Epithelial cell of prostate (primary cell): ENCODE data around the gene PTF1A.

ENCODE experiments used
- DNase-seq: peaks from one replicate; pipeline ENCODE4 v3.0.0-alpha.2; 2011; ENCODE audit warnings: low read depth, low spot score
- H3K27ac ChIP-seq: fragments of 450-650 bp; 2 replicates; pipeline ENCODE4 v1.5.1; 2017; ENCODE audit warnings: mild to moderate bottlenecking

The PTF1A gene

GRCh38 chr10:23186178-23186577, 5.9 kb upstream of the PTF1A start:
- H3K27ac ChIP-seq = no peak overlapping the region
- DNase-seq = no peak

- no peak for DNase-seq
- H3K27ac ChIP-seq = no peak overlapping the region
These were observed 5.4 kb upstream of the PTF1A start for GRCh38 chr10:23186697-23187096.

- no peak overlapping the region for H3K27ac ChIP-seq
- DNase-seq = no peak
These were observed 5.0 kb upstream of the PTF1A start for GRCh38 chr10:23187155-23187554.

GRCh38 chr10:23189024-23189423, 3.1 kb upstream of the PTF1A start:
- H3K27ac ChIP-seq = no peak overlapping the region
- DNase-seq = no peak

GRCh38 chr10:23190872-23191763, 994 bp upstream of the PTF1A start:
- DNase-seq = no peak
- no peak overlapping the region for H3K27ac ChIP-seq

GRCh38 chr10:23192712-23193434, 761 bp downstream of the PTF1A start:
- H3K27ac ChIP-seq = no peak overlapping the region
- DNase-seq = no peak

GRCh38 chr10:23193435-23194074, 1.4 kb downstream of the PTF1A start:
- DNase-seq = no peak
- H3K27ac ChIP-seq = no peak overlapping the region

GRCh38 chr10:23194471-23194965, 2.4 kb downstream of the PTF1A start:
- no peak overlapping the region for H3K27ac ChIP-seq
- DNase-seq = no peak

- H3K27ac ChIP-seq = no peak overlapping the region
These were observed 3.1 kb downstream of the PTF1A start for GRCh38 chr10:23194966-23195845.

GRCh38 chr10:23195846-23196600, 3.9 kb downstream of the PTF1A start:
- H3K27ac ChIP-seq = no peak overlapping the region
- DNase-seq = no peak

More at GRCh38 chr10:23194966-23195845, 3.1 kb downstream of the PTF1A start:
- no peak for DNase-seq

- DNase-seq = no peak
- H3K27ac ChIP-seq = no peak overlapping the region
These were observed 4.8 kb downstream of the PTF1A start for GRCh38 chr10:23196915-23197314.

GRCh38 chr10:23197416-23197861, 5.3 kb downstream of the PTF1A start:
- no peak for DNase-seq

GRCh38 chr10:23198610-23198939, 6.5 kb downstream of the PTF1A start:
- no peak for DNase-seq
- no peak overlapping the region for H3K27ac ChIP-seq

More at GRCh38 chr10:23197416-23197861, 5.3 kb downstream of the PTF1A start:
- no peak overlapping the region for H3K27ac ChIP-seq

- no peak for DNase-seq
- no peak overlapping the region for H3K27ac ChIP-seq
These were observed 7.0 kb downstream of the PTF1A start for GRCh38 chr10:23198940-23199767.

- H3K27ac ChIP-seq = no peak overlapping the region
These were observed 7.8 kb downstream of the PTF1A start for GRCh38 chr10:23199768-23200511.

GRCh38 chr10:23200586-23200985, 8.5 kb downstream of the PTF1A start:
- no peak for DNase-seq
- no peak overlapping the region for H3K27ac ChIP-seq

More at GRCh38 chr10:23199768-23200511, 7.8 kb downstream of the PTF1A start:
- DNase-seq = no peak

GRCh38 chr10:23200997-23201652, 9.0 kb downstream of the PTF1A start:
- no peak overlapping the region for H3K27ac ChIP-seq
- DNase-seq = no peak
